Ishikawa (cell line): ENCODE data around the gene ZBTB40.

Experiments
- CEBPB ChIP-seq: IDR thresholded peaks from 2 replicates; pipeline ENCODE4 v1.6.1; 2012
- CREB1 ChIP-seq: IDR thresholded peaks from 2 replicates; pipeline ENCODE4 v1.6.1; 2012; ENCODE audit warnings: low read depth
- EGR1 ChIP-seq: IDR thresholded peaks from 2 replicates; pipeline ENCODE4 v1.6.1; 2012
- NFIC ChIP-seq: IDR thresholded peaks from 2 replicates; pipeline ENCODE4 v1.6.1; 2012
- RAD21 ChIP-seq: IDR thresholded peaks from 2 replicates; pipeline ENCODE4 v1.6.1; 2012; ENCODE audit warnings: low read depth
- TAF1 ChIP-seq: IDR thresholded peaks from 2 replicates; pipeline ENCODE4 v1.6.1; 2012; ENCODE audit warnings: low read depth, mild to moderate bottlenecking
- TEAD4 ChIP-seq: IDR thresholded peaks from 2 replicates; pipeline ENCODE4 v1.6.1; 2012
- TF ChIP-seq, protein P1 (sequence below): IDR thresholded peaks from 2 replicates; pipeline ENCODE4 v1.6.1; 2012; ENCODE audit warnings: low read depth, mild to moderate bottlenecking
- TF ChIP-seq, protein P2 (sequence below): IDR thresholded peaks from 2 replicates; pipeline ENCODE4 v1.6.1; 2012

DNA sequence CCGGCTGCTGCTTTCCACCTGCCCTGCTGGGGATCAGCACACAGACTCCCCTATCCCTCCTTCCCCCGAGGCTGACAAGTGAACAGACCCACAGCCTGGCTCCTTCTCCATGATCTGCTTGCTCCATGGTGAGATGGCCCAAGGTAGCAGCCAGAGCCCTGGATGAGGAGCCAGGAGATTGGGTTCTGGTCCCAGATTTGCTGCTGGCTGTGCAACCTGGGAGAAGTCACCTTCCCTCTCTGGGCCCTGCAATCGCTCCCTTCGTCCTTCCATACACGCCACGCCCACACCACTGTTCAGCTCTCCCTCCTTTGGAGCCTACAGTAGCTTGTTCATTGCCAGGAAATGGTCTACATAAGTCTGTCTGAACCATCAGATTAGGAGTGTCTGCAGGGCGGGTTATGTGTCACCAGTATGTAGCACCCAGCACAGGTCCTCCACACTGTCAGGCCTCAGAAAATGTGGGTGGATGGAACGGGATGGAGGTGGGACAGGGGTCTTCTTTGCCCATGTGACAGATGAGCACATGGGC is 102.4 kb downstream of the ZBTB40 start:
- TF ChIP-seq RAD21: no peak
- TF ChIP-seq, protein P1, sequence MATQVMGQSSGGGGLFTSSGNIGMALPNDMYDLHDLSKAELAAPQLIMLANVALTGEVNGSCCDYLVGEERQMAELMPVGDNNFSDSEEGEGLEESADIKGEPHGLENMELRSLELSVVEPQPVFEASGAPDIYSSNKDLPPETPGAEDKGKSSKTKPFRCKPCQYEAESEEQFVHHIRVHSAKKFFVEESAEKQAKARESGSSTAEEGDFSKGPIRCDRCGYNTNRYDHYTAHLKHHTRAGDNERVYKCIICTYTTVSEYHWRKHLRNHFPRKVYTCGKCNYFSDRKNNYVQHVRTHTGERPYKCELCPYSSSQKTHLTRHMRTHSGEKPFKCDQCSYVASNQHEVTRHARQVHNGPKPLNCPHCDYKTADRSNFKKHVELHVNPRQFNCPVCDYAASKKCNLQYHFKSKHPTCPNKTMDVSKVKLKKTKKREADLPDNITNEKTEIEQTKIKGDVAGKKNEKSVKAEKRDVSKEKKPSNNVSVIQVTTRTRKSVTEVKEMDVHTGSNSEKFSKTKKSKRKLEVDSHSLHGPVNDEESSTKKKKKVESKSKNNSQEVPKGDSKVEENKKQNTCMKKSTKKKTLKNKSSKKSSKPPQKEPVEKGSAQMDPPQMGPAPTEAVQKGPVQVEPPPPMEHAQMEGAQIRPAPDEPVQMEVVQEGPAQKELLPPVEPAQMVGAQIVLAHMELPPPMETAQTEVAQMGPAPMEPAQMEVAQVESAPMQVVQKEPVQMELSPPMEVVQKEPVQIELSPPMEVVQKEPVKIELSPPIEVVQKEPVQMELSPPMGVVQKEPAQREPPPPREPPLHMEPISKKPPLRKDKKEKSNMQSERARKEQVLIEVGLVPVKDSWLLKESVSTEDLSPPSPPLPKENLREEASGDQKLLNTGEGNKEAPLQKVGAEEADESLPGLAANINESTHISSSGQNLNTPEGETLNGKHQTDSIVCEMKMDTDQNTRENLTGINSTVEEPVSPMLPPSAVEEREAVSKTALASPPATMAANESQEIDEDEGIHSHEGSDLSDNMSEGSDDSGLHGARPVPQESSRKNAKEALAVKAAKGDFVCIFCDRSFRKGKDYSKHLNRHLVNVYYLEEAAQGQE: no peak
- TF ChIP-seq EGR1: no peak
- no peak for TF ChIP-seq CEBPB
- no peak for TF ChIP-seq CREB1
- TF ChIP-seq, protein P2, sequence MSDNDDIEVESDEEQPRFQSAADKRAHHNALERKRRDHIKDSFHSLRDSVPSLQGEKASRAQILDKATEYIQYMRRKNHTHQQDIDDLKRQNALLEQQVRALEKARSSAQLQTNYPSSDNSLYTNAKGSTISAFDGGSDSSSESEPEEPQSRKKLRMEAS: no peak
- TF ChIP-seq TAF1: no peak
- no peak for TF ChIP-seq TEAD4
- TF ChIP-seq NFIC: no peak
